ENCODE measurements around the gene TRNAU1AP. TPM values are rescaled to one million over a fixed set of nuclear protein-coding genes. Genes with fewer than 3 reads are reported as not detected.
A peak's percentile ranks its signal among the peaks of the same experiment; 100 is the strongest.
"Not testable (repeated sequence)": the region's sequence is repeated elsewhere in the genome, so short reads cannot be mapped to it uniquely, and the experiment has no call there.

TRNAU1AP gene
- total RNA-seq, 1 donor from 2014 or later = 15.1 TPM

GRCh38 chr1:28510273-28510969, 42.5 kb upstream of the TRNAU1AP start:
- Histone ChIP-seq H3K36me3 (ENCODE audit: control insufficient read depth in 3 of 3, insufficient read depth in 3 of 3, low read length in 3 of 3) (peaks cover 36 to 47% (median 38%) of the 10 kb centered on the region in 3 donors), H3K27ac (ENCODE audit: low read depth, low read length) (no peak overlapping the region), H3K9me3 (ENCODE audit: control insufficient read depth in 3 of 3, low read length in 3 of 3) (no peaks in the 10 kb centered on the region), H3K4me3 (ENCODE audit: low read length in 3 of 3) (no peak overlapping the region), H3K27me3 (ENCODE audit: control insufficient read depth in 3 of 3, insufficient read depth in 3 of 3, low read length in 3 of 3) (no peaks in the 10 kb centered on the region), H3K4me1 (ENCODE audit: control insufficient read depth in 3 of 3, insufficient read depth in 3 of 3, low read length in 3 of 3) (peaks cover 29 to 49% (median 30%) of the 10 kb centered on the region in 3 donors), H3K9ac (ENCODE audit: low read depth in 1 of 3, low read length in 3 of 3) (peak overlapping the region; percentile 7 to 45 (median 42))

- H3K4me1 ChIP-seq (ENCODE audit: control insufficient read depth in 3 of 3, insufficient read depth in 3 of 3, low read length in 3 of 3) = peaks cover 29 to 49% (median 30%) of the 10 kb centered on the region in 3 donors
- peaks cover 36 to 47% (median 38%) of the 10 kb centered on the region in 3 donors for H3K36me3 ChIP-seq (ENCODE audit: control insufficient read depth in 3 of 3, insufficient read depth in 3 of 3, low read length in 3 of 3)
- no peak overlapping the region for H3K27ac ChIP-seq (ENCODE audit: low read depth, low read length)
- no peaks in the 10 kb centered on the region for H3K9me3 ChIP-seq (ENCODE audit: control insufficient read depth in 3 of 3, low read length in 3 of 3)
- H3K9ac ChIP-seq (ENCODE audit: low read depth in 1 of 3, low read length in 3 of 3) = no peak overlapping the region
- no peak overlapping the region for H3K4me3 ChIP-seq (ENCODE audit: low read length in 3 of 3)
- H3K27me3 ChIP-seq (ENCODE audit: control insufficient read depth in 3 of 3, insufficient read depth in 3 of 3, low read length in 3 of 3) = no peaks in the 10 kb centered on the region
Observed at GRCh38 chr1:28510970-28511440, 41.9 kb upstream of the TRNAU1AP start.

- peaks cover 36 to 47% (median 38%) of the 10 kb centered on the region in 3 donors for H3K36me3 ChIP-seq (ENCODE audit: control insufficient read depth in 3 of 3, insufficient read depth in 3 of 3, low read length in 3 of 3)
- H3K4me1 ChIP-seq (ENCODE audit: control insufficient read depth in 3 of 3, insufficient read depth in 3 of 3, low read length in 3 of 3) = peaks cover 21 to 41% (median 28%) of the 10 kb centered on the region in 3 donors
- no peak overlapping the region for H3K9ac ChIP-seq (ENCODE audit: low read depth in 1 of 3, low read length in 3 of 3)
- H3K4me3 ChIP-seq (ENCODE audit: low read length in 3 of 3) = no peak overlapping the region
- no peaks in the 10 kb centered on the region for H3K9me3 ChIP-seq (ENCODE audit: control insufficient read depth in 3 of 3, low read length in 3 of 3)
- H3K27me3 ChIP-seq (ENCODE audit: control insufficient read depth in 3 of 3, insufficient read depth in 3 of 3, low read length in 3 of 3) = no peaks in the 10 kb centered on the region
- H3K27ac ChIP-seq (ENCODE audit: low read depth, low read length) = no peak overlapping the region
Observed at GRCh38 chr1:28512058-28512611, 40.8 kb upstream of the TRNAU1AP start.

- not testable (repeated sequence) for H3K27me3 ChIP-seq (ENCODE audit: control insufficient read depth in 3 of 3, insufficient read depth in 3 of 3, low read length in 3 of 3); H3K4me3 ChIP-seq (ENCODE audit: low read length in 3 of 3); H3K9me3 ChIP-seq (ENCODE audit: control insufficient read depth in 3 of 3, low read length in 3 of 3); H3K27ac ChIP-seq (ENCODE audit: low read depth, low read length); H3K9ac ChIP-seq (ENCODE audit: low read depth in 1 of 3, low read length in 3 of 3)
- peaks cover 23 to 35% (median 23%) of the 10 kb centered on the region in 3 donors for H3K4me1 ChIP-seq (ENCODE audit: control insufficient read depth in 3 of 3, insufficient read depth in 3 of 3, low read length in 3 of 3)
- peaks cover 21 to 27% (median 24%) of the 10 kb centered on the region in 3 donors for H3K36me3 ChIP-seq (ENCODE audit: control insufficient read depth in 3 of 3, insufficient read depth in 3 of 3, low read length in 3 of 3)
Observed at GRCh38 chr1:28514445-28514933, 38.4 kb upstream of the TRNAU1AP start.

- H3K4me1 ChIP-seq (ENCODE audit: control insufficient read depth in 3 of 3, insufficient read depth in 3 of 3, low read length in 3 of 3) = peaks cover 16 to 20% (median 20%) of the 10 kb centered on the region in 3 donors
- H3K4me3 ChIP-seq (ENCODE audit: low read length in 3 of 3) = no peak overlapping the region
- no peak overlapping the region for H3K9ac ChIP-seq (ENCODE audit: low read depth in 1 of 3, low read length in 3 of 3)
- H3K27ac ChIP-seq (ENCODE audit: low read depth, low read length) = no peak overlapping the region
- H3K36me3 ChIP-seq (ENCODE audit: control insufficient read depth in 3 of 3, insufficient read depth in 3 of 3, low read length in 3 of 3) = peaks cover 6 to 10% (median 7%) of the 10 kb centered on the region in 3 donors
- H3K27me3 ChIP-seq (ENCODE audit: control insufficient read depth in 3 of 3, insufficient read depth in 3 of 3, low read length in 3 of 3) = no peaks in the 10 kb centered on the region
- H3K9me3 ChIP-seq (ENCODE audit: control insufficient read depth in 3 of 3, low read length in 3 of 3) = no peaks in the 10 kb centered on the region
Observed at GRCh38 chr1:28516518-28516956, 36.3 kb upstream of the TRNAU1AP start.

GRCh38 chr1:28517649-28517999, 35.3 kb upstream of the TRNAU1AP start:
- peak overlapping the region; percentile 56 to 79 (median 78) for H3K4me3 ChIP-seq (ENCODE audit: low read length in 3 of 3)
- H3K4me1 ChIP-seq (ENCODE audit: control insufficient read depth in 3 of 3, insufficient read depth in 3 of 3, low read length in 3 of 3) = peaks cover 16 to 20% (median 18%) of the 10 kb centered on the region in 3 donors
- H3K27ac ChIP-seq (ENCODE audit: low read depth, low read length) = peak overlapping the region; percentile 57
- no peaks in the 10 kb centered on the region for H3K9me3 ChIP-seq (ENCODE audit: control insufficient read depth in 3 of 3, low read length in 3 of 3)
- peak overlapping the region; percentile 8 to 84 (median 29) for H3K9ac ChIP-seq (ENCODE audit: low read depth in 1 of 3, low read length in 3 of 3)
- H3K27me3 ChIP-seq (ENCODE audit: control insufficient read depth in 3 of 3, insufficient read depth in 3 of 3, low read length in 3 of 3) = no peaks in the 10 kb centered on the region
- peaks cover 2 to 5% (median 4%) of the 10 kb centered on the region in 3 donors for H3K36me3 ChIP-seq (ENCODE audit: control insufficient read depth in 3 of 3, insufficient read depth in 3 of 3, low read length in 3 of 3)

GRCh38 chr1:28518000-28518744, 34.7 kb upstream of the TRNAU1AP start:
- Histone ChIP-seq H3K4me3 (ENCODE audit: low read length in 3 of 3) (peak overlapping the region; percentile 78 to 79 (median 79)), H3K36me3 (ENCODE audit: control insufficient read depth in 3 of 3, insufficient read depth in 3 of 3, low read length in 3 of 3) (peaks cover under 1 to 5% (median 4%) of the 10 kb centered on the region in 3 donors), H3K9me3 (ENCODE audit: control insufficient read depth in 3 of 3, low read length in 3 of 3) (no peaks in the 10 kb centered on the region), H3K27me3 (ENCODE audit: control insufficient read depth in 3 of 3, insufficient read depth in 3 of 3, low read length in 3 of 3) (no peaks in the 10 kb centered on the region), H3K9ac (ENCODE audit: low read depth in 1 of 3, low read length in 3 of 3) (peak overlapping the region; percentile 65 to 84 (median 70)), H3K27ac (ENCODE audit: low read depth, low read length) (peak overlapping the region; percentile 57), H3K4me1 (ENCODE audit: control insufficient read depth in 3 of 3, insufficient read depth in 3 of 3, low read length in 3 of 3) (peaks cover 16 to 20% (median 18%) of the 10 kb centered on the region in 3 donors)

- Histone ChIP-seq H3K36me3 (ENCODE audit: control insufficient read depth in 3 of 3, insufficient read depth in 3 of 3, low read length in 3 of 3) (no peaks in the 10 kb centered on the region), H3K4me3 (ENCODE audit: low read length in 3 of 3) (peak overlapping the region; percentile 78 to 79 (median 79)), H3K27me3 (ENCODE audit: control insufficient read depth in 3 of 3, insufficient read depth in 3 of 3, low read length in 3 of 3) (no peaks in the 10 kb centered on the region), H3K9ac (ENCODE audit: low read depth in 1 of 3, low read length in 3 of 3) (peak overlapping the region; percentile 65 to 84 (median 66)), H3K9me3 (ENCODE audit: control insufficient read depth in 3 of 3, low read length in 3 of 3) (no peaks in the 10 kb centered on the region), H3K4me1 (ENCODE audit: control insufficient read depth in 3 of 3, insufficient read depth in 3 of 3, low read length in 3 of 3) (peaks cover 16 to 18% (median 17%) of the 10 kb centered on the region in 3 donors), H3K27ac (ENCODE audit: low read depth, low read length) (no peak overlapping the region)
Observed at GRCh38 chr1:28518745-28519341, 34.0 kb upstream of the TRNAU1AP start.

- Histone ChIP-seq H3K4me1 (ENCODE audit: control insufficient read depth in 3 of 3, insufficient read depth in 3 of 3, low read length in 3 of 3) (peaks cover 16 to 18% (median 17%) of the 10 kb centered on the region in 3 donors), H3K4me3 (ENCODE audit: low read length in 3 of 3) (no peak overlapping the region), H3K9me3 (ENCODE audit: control insufficient read depth in 3 of 3, low read length in 3 of 3) (no peaks in the 10 kb centered on the region), H3K27ac (ENCODE audit: low read depth, low read length) (no peak overlapping the region), H3K9ac (ENCODE audit: low read depth in 1 of 3, low read length in 3 of 3) (peak overlapping the region in 1 of 3 donors; percentile 3), H3K36me3 (ENCODE audit: control insufficient read depth in 3 of 3, insufficient read depth in 3 of 3, low read length in 3 of 3) (no peaks in the 10 kb centered on the region), H3K27me3 (ENCODE audit: control insufficient read depth in 3 of 3, insufficient read depth in 3 of 3, low read length in 3 of 3) (no peaks in the 10 kb centered on the region)
Observed at GRCh38 chr1:28519946-28520725, 32.7 kb upstream of the TRNAU1AP start.
